Measurements from ENCODE around the gene ATF7IP. TPM values are rescaled to one million over a fixed set of nuclear protein-coding genes. Genes with fewer than 3 reads are reported as not detected.
"Not testable (repeated sequence)": the region's sequence is repeated elsewhere in the genome, so short reads cannot be mapped to it uniquely, and the experiment has no call there.

ATF7IP gene
- total RNA-seq, 1 donor from 2014 or later: 153 TPM

DNA sequence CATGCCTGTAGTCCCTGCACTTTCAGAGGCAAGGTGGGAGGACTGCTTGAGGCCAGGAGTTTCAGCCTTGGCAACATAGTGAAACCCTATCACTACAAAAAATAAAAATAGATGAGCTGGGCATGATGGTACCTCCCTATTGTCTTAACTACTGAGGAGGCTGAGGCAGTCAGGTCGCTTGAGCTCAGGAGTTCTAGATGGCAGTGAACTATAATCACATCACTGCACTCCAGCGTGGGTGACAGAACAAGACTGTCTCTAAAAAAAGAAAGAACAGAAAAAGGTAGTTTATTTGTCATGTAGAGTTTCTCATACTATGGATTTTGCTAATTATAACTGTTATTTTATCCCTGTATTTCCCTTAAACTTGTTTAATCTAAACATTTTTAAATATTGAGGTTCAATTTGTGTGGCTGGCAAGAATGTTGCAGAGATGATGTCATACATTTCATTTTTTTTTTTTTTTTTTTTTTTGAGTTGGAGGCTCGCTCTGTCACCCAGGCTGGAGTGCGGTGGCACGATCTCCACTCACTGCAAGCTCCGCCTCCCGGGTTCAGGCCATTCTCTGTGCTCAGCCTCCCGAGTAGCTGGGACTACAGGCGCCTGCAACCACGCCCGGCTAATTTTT is 39.7 kb upstream of the ATF7IP start:
- Mint-ChIP-seq H3K4me1 (ENCODE audit: unreplicated experiment) (no peaks in the 10 kb centered on the region), H3K36me3 (ENCODE audit: low read depth, unreplicated experiment) (no peaks in the 10 kb centered on the region), H3K27ac (ENCODE audit: unreplicated experiment) (no peak overlapping the region), H3K27me3 (ENCODE audit: unreplicated experiment) (peaks cover 2% of the 10 kb centered on the region), H3K4me3 (ENCODE audit: unreplicated experiment) (no peak overlapping the region), H3K9me3 (ENCODE audit: unreplicated experiment) (no peaks in the 10 kb centered on the region)
- no peak for TF ChIP-seq CTCF (IDR thresholded peaks at IDR 0.05; ENCODE audit: unreplicated experiment)
- no peak for DNase-seq (ENCODE audit: low spot score)

DNA sequence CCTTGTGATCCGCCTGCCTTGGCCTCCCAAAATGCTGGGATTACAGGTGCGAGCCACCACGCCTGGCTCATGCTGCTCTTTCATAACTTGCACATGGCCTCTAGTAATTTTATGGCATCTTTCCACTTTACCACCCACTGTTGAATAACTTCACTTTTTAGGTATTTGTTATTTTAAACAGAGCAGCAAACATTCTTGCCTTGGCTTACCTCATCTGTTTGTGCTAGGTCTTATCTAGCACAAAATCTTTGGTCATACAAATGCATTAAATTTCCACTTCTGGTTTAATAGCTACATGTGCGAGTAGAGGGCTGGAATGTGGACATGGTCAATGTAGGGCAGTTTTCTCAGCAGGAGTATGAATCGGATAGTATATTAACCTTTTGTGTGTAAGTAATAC is 38.8 kb upstream of the ATF7IP start:
- Mint-ChIP-seq H3K27me3 (ENCODE audit: unreplicated experiment) (no peaks in the 10 kb centered on the region), H3K9me3 (ENCODE audit: unreplicated experiment) (no peaks in the 10 kb centered on the region), H3K4me3 (ENCODE audit: unreplicated experiment) (no peak overlapping the region), H3K27ac (ENCODE audit: unreplicated experiment) (no peak overlapping the region), H3K36me3 (ENCODE audit: low read depth, unreplicated experiment) (no peaks in the 10 kb centered on the region), H3K4me1 (ENCODE audit: unreplicated experiment) (no peaks in the 10 kb centered on the region)
- no peak for DNase-seq (ENCODE audit: low spot score)
- no peak for TF ChIP-seq CTCF (IDR thresholded peaks at IDR 0.05; ENCODE audit: unreplicated experiment)

- DNase-seq (ENCODE audit: low spot score): no peak
- no peaks in the 10 kb centered on the region for H3K36me3 Mint-ChIP-seq (ENCODE audit: low read depth, unreplicated experiment)
- no peaks in the 10 kb centered on the region for H3K9me3 Mint-ChIP-seq (ENCODE audit: unreplicated experiment)
- H3K4me1 Mint-ChIP-seq (ENCODE audit: unreplicated experiment): no peaks in the 10 kb centered on the region
- no peak for TF ChIP-seq CTCF (IDR thresholded peaks at IDR 0.05; ENCODE audit: unreplicated experiment)
- H3K4me3 Mint-ChIP-seq (ENCODE audit: unreplicated experiment): no peak overlapping the region
- H3K27ac Mint-ChIP-seq (ENCODE audit: unreplicated experiment): no peak overlapping the region
- no peaks in the 10 kb centered on the region for H3K27me3 Mint-ChIP-seq (ENCODE audit: unreplicated experiment)
Measured at GRCh38 chr12:14327711-14328110, 37.8 kb upstream of the ATF7IP start.

DNA sequence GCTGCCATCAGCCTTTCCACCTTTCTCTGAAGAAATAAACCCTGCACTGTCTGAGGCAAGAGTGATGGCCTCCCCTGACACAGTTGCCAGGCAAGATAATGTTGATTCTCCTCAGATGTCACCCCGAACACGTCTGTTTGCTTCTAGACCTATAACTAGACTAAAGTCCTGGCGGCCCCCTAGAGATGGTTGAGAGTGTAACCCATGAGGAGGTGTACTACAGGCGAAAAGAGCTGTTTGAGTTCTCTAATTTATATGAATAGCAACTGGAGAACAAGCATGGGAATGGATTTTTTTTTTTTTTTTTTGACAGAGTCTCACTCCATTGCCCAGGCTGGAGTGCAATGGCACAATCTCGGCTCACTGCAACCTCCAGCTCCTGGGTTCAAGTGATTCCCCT is 33.0 kb upstream of the ATF7IP start:
- peaks cover 10% of the 10 kb centered on the region for H3K36me3 Mint-ChIP-seq (ENCODE audit: low read depth, unreplicated experiment)
- no peaks in the 10 kb centered on the region for H3K9me3 Mint-ChIP-seq (ENCODE audit: unreplicated experiment)
- no peak overlapping the region for H3K27ac Mint-ChIP-seq (ENCODE audit: unreplicated experiment)
- peaks cover 3% of the 10 kb centered on the region for H3K27me3 Mint-ChIP-seq (ENCODE audit: unreplicated experiment)
- H3K4me1 Mint-ChIP-seq (ENCODE audit: unreplicated experiment): no peaks in the 10 kb centered on the region
- no peak overlapping the region for H3K4me3 Mint-ChIP-seq (ENCODE audit: unreplicated experiment)
- no peak for DNase-seq (ENCODE audit: low spot score)
- no peak for TF ChIP-seq CTCF (IDR thresholded peaks at IDR 0.05; ENCODE audit: unreplicated experiment)

GRCh38 chr12:14340371-14340770 is 25.1 kb upstream of the ATF7IP start:
- no peak for TF ChIP-seq CTCF (IDR thresholded peaks at IDR 0.05; ENCODE audit: unreplicated experiment)
- Mint-ChIP-seq H3K27me3 (ENCODE audit: unreplicated experiment) (peaks cover 1% of the 10 kb centered on the region), H3K9me3 (ENCODE audit: unreplicated experiment) (peaks cover 5% of the 10 kb centered on the region), H3K4me3 (ENCODE audit: unreplicated experiment) (no peak overlapping the region), H3K36me3 (ENCODE audit: low read depth, unreplicated experiment) (peaks cover 3% of the 10 kb centered on the region), H3K27ac (ENCODE audit: unreplicated experiment) (no peak overlapping the region), H3K4me1 (ENCODE audit: unreplicated experiment) (no peaks in the 10 kb centered on the region)
- DNase-seq (ENCODE audit: low spot score): no peak

- H3K4me1 Mint-ChIP-seq (ENCODE audit: unreplicated experiment); H3K27me3 Mint-ChIP-seq (ENCODE audit: unreplicated experiment); H3K27ac Mint-ChIP-seq (ENCODE audit: unreplicated experiment); H3K4me3 Mint-ChIP-seq (ENCODE audit: unreplicated experiment); DNase-seq (ENCODE audit: low spot score): not testable (repeated sequence)
- Mint-ChIP-seq H3K9me3 (ENCODE audit: unreplicated experiment) (peaks cover 24% of the 10 kb centered on the region), H3K36me3 (ENCODE audit: low read depth, unreplicated experiment) (peaks cover 22% of the 10 kb centered on the region)
Measured at GRCh38 chr12:14351524-14351923, 14.0 kb upstream of the ATF7IP start.

- H3K9me3 Mint-ChIP-seq (ENCODE audit: unreplicated experiment): peaks cover 24% of the 10 kb centered on the region
- DNase-seq (ENCODE audit: low spot score); H3K27ac Mint-ChIP-seq (ENCODE audit: unreplicated experiment); H3K4me1 Mint-ChIP-seq (ENCODE audit: unreplicated experiment); H3K4me3 Mint-ChIP-seq (ENCODE audit: unreplicated experiment); H3K27me3 Mint-ChIP-seq (ENCODE audit: unreplicated experiment): not testable (repeated sequence)
- peaks cover 27% of the 10 kb centered on the region for H3K36me3 Mint-ChIP-seq (ENCODE audit: low read depth, unreplicated experiment)
Measured at GRCh38 chr12:14352066-14352465, 13.4 kb upstream of the ATF7IP start.

DNA sequence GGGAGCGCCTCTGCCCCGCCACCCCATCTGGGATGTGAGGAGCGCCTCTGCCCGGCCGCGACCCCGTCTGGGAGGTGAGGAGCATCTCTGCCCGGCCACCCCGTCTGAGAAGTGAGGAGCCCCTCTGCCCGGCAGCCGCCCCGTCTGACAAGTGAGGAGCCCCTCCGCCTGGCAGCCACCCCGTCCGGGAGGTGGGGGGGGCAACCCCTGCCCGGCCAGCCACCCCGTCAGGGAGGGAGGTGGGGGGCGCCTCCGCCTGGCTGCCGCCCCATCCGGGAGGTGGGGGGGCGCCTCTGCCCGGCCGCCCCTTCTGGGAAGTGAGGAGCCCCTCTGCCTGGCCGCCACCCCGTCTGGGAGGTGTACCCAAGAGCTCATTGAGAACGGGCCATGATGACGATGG is 10.8 kb upstream of the ATF7IP start:
- H3K36me3 Mint-ChIP-seq (ENCODE audit: low read depth, unreplicated experiment): peaks cover 30% of the 10 kb centered on the region
- not testable (repeated sequence) for H3K4me3 Mint-ChIP-seq (ENCODE audit: unreplicated experiment); DNase-seq (ENCODE audit: low spot score); H3K27me3 Mint-ChIP-seq (ENCODE audit: unreplicated experiment); H3K27ac Mint-ChIP-seq (ENCODE audit: unreplicated experiment); H3K4me1 Mint-ChIP-seq (ENCODE audit: unreplicated experiment)
- H3K9me3 Mint-ChIP-seq (ENCODE audit: unreplicated experiment): peaks cover 24% of the 10 kb centered on the region
